ENCODE results near the gene FASTK.

- no peak for TF ChIP-seq CTCF (IDR thresholded peaks at IDR 0.05; ENCODE audit: insufficient read depth, low read length, poor library complexity, severe bottlenecking)
- no peak for TF ChIP-seq EZH2phosphoT487 (conservative IDR thresholded peaks at IDR 0.05; ENCODE audit: low read length)
Observed at GRCh38 chr7:151083824-151084160, 3.2 kb upstream of the FASTK start.

All from SU-DHL-6 (cell line).